AG09319 (cell line): Measurements from ENCODE around the gene OGDH.
A peak's percentile ranks its signal among the peaks of the same experiment; 100 is the strongest.

ENCODE experiments used
- DNase-seq: peaks from one replicate; pipeline ENCODE4 v3.0.0-alpha.2; 2010; ENCODE audit warnings: low read depth; ENCODE audit errors: extremely low read depth
- TF ChIP-seq, protein P1 (sequence below): IDR thresholded peaks from 2 replicates; pipeline ENCODE4 v1.5.1; 2011; ENCODE audit warnings: low read depth, mild to moderate bottlenecking, inconsistent platforms, low read length, moderate library complexity

The OGDH gene

GRCh38 chr7:44569959-44570358 lies 36.5 kb upstream of the OGDH start:
- TF ChIP-seq, protein P1, sequence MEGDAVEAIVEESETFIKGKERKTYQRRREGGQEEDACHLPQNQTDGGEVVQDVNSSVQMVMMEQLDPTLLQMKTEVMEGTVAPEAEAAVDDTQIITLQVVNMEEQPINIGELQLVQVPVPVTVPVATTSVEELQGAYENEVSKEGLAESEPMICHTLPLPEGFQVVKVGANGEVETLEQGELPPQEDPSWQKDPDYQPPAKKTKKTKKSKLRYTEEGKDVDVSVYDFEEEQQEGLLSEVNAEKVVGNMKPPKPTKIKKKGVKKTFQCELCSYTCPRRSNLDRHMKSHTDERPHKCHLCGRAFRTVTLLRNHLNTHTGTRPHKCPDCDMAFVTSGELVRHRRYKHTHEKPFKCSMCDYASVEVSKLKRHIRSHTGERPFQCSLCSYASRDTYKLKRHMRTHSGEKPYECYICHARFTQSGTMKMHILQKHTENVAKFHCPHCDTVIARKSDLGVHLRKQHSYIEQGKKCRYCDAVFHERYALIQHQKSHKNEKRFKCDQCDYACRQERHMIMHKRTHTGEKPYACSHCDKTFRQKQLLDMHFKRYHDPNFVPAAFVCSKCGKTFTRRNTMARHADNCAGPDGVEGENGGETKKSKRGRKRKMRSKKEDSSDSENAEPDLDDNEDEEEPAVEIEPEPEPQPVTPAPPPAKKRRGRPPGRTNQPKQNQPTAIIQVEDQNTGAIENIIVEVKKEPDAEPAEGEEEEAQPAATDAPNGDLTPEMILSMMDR, result no peak
- no peak for DNase-seq

GRCh38 chr7:44572771-44573170 lies 33.7 kb upstream of the OGDH start:
- DNase-seq, result no peak
- TF ChIP-seq, protein P1, result no peak

DNA sequence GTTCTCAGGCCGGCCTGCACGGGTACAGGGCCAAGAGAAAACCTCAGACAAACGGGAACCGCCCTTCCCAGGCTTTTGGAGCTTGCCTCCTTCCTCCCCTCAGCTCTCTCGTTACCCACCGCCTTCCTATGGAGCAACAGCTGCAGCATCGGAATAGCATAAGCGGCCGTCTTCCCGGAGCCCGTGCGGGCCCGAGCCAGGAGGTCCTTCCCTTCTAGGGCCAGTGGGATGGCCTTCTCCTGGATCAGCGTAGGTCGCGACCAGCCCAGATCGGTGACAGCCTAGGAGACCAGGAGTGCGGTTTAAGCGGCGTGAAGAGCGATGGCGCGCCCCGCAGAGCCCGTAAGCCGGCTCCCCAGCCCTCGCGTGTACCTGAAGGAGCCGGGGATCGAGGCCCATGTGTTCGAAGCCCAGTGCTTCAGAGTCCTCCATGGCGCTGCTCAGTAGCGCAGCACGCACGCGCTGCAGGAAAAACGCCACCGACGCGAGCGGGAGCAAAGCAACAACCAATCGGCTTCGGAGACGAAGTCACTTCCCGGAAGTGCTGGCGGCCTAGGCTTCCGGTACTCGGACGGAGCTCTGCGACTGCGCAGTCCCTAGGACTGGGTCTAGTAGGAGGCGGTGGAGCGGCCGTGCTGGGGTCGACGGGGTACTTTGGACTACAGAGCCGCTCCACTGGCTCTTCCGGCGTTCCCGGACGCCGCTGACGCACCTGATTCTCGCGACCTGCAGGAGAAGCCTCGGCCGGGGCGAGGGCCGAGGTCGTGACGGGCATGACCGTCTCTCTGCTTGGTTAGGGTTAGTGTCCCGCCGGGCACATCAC lies 32.8 kb upstream of the OGDH start, which contains the start of gene DDX56:
TSS of gene DDX56 (minus strand) at position 445 of the 823 bp plus-strand sequence. CDS start at position 432, 13 bp downstream.
- TF ChIP-seq, protein P1, result no peak
- peak; percentile 79 for DNase-seq

- no peak for DNase-seq
Observed at GRCh38 chr7:44574287-44574872, 32.0 kb upstream of the OGDH start.

GRCh38 chr7:44575054-44575453 lies 31.4 kb upstream of the OGDH start:
- TF ChIP-seq, protein P1, result no peak
- DNase-seq, result no peak

More at GRCh38 chr7:44574287-44574872, 32.0 kb upstream of the OGDH start:
- TF ChIP-seq, protein P1, result no peak

DNA sequence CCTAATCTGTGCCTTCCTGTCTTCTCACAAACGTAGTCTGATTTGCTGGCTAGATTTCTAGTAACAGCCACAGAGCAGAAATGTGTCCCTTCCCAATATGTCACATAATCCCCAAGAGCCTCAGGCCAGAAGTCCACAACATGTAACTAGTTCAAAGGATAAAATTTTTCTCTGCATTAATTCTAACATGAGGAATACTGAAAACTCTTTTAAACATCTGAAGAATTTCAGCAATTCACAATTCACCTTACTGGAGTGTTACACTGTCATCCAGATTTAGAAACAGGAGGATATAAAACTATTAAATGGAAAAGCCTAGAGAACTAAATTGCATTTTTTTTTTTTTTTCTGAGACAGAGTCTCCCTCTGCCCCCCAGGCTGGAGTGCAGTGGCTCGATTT lies 30.2 kb upstream of the OGDH start:
- no peak for DNase-seq
- TF ChIP-seq, protein P1, result no peak
